ENCODE data around the gene CLEC20A.

GRCh38 chr1:178494569-178494971, 2.2 kb downstream of the CLEC20A start:
- TF ChIP-seq YY1 (IDR thresholded peaks at IDR 0.05; ENCODE audit: low read depth) (no peak), EP300 (IDR thresholded peaks at IDR 0.05; ENCODE audit: borderline replicate concordance) (no peak), FOXM1 (IDR thresholded peaks at IDR 0.05; ENCODE audit: borderline replicate concordance, low read depth) (no peak)
